Activated CD4-positive, alpha-beta T cell treated with anti-CD3 and anti-CD28 coated beads for 36 hours (primary cell): ENCODE data around the gene ITGA2. TPM values are rescaled to one million over a fixed set of nuclear protein-coding genes. Genes with fewer than 3 reads are reported as not detected.

Source experiments
- ATAC-seq: fragments of 200-7000 bp; cut with Tn5 transposase; one replicate; pipeline ENCODE4 v1.10.0; 2021; ENCODE audit warnings: mild to moderate bottlenecking, moderate library complexity
- CTCF ChIA-PET: fragments of 350-600 bp; sonication (Branson Sonifier 250); formaldehyde crosslinking; loops from one replicate; lab custom pipeline; 2021; ENCODE audit warnings: antibody characterized with exemption; lab: Charles Lee
- POLR2A ChIA-PET: fragments of 350-600 bp; sonication (Branson Sonifier 250); formaldehyde crosslinking; loops from one replicate; lab custom pipeline; 2021; ENCODE audit warnings: antibody characterized with exemption, inconsistent platforms; lab: Charles Lee
- DNase-seq: peaks from one replicate; pipeline ENCODE4 v3.0.0-alpha.2; 2020
- H3K27ac Mint-ChIP-seq: one replicate; pipeline ENCODE4 v1.8.0; 2021; ENCODE audit warnings: mixed read lengths
- H3K27me3 Mint-ChIP-seq: one replicate; pipeline ENCODE4 v1.8.0; 2021; ENCODE audit warnings: mixed read lengths
- H3K36me3 Mint-ChIP-seq: one replicate; pipeline ENCODE4 v1.8.0; 2021; ENCODE audit warnings: low read depth, mixed read lengths
- H3K4me1 Mint-ChIP-seq: one replicate; pipeline ENCODE4 v1.8.0; 2021; ENCODE audit warnings: mixed read lengths
- H3K4me3 Mint-ChIP-seq: one replicate; pipeline ENCODE4 v1.8.0; 2021; ENCODE audit warnings: mild to moderate bottlenecking, moderate library complexity, mixed read lengths
- H3K9me3 Mint-ChIP-seq: one replicate; pipeline ENCODE4 v1.8.0; 2021; ENCODE audit warnings: low read depth, mixed read lengths
- intact Hi-C, 2 experiments: fragments of 100-400 bp; cut with DNase I in 1 of 2; cut with micrococcal nuclease in 1 of 2; formaldehyde crosslinking; loops; one replicate each; pipeline versions ENCODE4 v1.14.2 to v1.15.1; 2022 to 2024; cut with DNase I, micrococcal nuclease
- total RNA-seq, 2 experiments: library from RNA; stranded (reverse); gene quantifications; one replicate each; pipeline ENCODE4 v1.2.3, GENCODE V29; 2021

Gene ITGA2
- total RNA-seq, 2 experiments from 2014 or later, result 0.61 to 0.71 TPM

- ChIA-PET CTCF (interaction anchor here (0.8 kb wide), 1 partner anchor 90 kb away, joined by 3 read pairs; no protein-coding TSS in a partner anchor), POLR2A (no interaction called here)
- H3K36me3 Mint-ChIP-seq, result no peaks in the 10 kb centered on the region
- ATAC-seq, result peak; percentile 53
- intact Hi-C loops, result no loop called here
- no peaks in the 10 kb centered on the region for H3K9me3 Mint-ChIP-seq
- no peak overlapping the region for H3K27ac Mint-ChIP-seq
- peaks cover 7% of the 10 kb centered on the region for H3K27me3 Mint-ChIP-seq
- no peak overlapping the region for H3K4me3 Mint-ChIP-seq
- peaks cover 5% of the 10 kb centered on the region for H3K4me1 Mint-ChIP-seq
- DNase-seq, result no peak
Measured at GRCh38 chr5:52999344-52999949, 10.3 kb downstream of the ITGA2 start.

- H3K27me3 Mint-ChIP-seq, result peaks cover 9% of the 10 kb centered on the region
- no peaks in the 10 kb centered on the region for H3K36me3 Mint-ChIP-seq
- H3K4me3 Mint-ChIP-seq, result no peak overlapping the region
- ATAC-seq, result no peak
- intact Hi-C loops, result no loop called here
- CTCF ChIA-PET, result no interaction called here
- DNase-seq, result no peak
- POLR2A ChIA-PET, result no interaction called here
- H3K9me3 Mint-ChIP-seq, result no peaks in the 10 kb centered on the region
- peaks cover 16% of the 10 kb centered on the region for H3K4me1 Mint-ChIP-seq
- H3K27ac Mint-ChIP-seq, result no peak overlapping the region
Measured at GRCh38 chr5:53001541-53001940, 12.4 kb downstream of the ITGA2 start.

DNA sequence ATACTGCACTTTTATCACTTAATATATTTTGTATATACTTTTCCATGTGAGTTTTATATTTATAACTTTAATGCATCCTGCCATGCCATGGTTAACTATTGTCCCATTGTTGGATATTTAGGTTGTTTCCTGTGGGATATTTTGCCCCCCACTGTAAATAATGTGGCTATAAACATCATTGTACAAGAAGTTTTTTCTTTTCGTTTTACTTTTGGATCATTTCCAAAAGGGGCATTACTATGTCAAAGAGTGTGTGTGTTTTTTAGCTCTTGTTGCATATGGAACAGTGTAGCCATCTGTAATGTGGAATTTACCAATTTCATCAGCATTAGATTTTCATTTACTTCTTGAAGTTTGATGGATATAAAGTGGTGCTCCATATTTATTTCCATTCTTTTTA, 13.3 kb downstream of the ITGA2 start:
- no peak for DNase-seq
- H3K36me3 Mint-ChIP-seq, result no peaks in the 10 kb centered on the region
- H3K4me1 Mint-ChIP-seq, result peaks cover 25% of the 10 kb centered on the region
- no peak overlapping the region for H3K4me3 Mint-ChIP-seq
- no peak overlapping the region for H3K27ac Mint-ChIP-seq
- no peaks in the 10 kb centered on the region for H3K9me3 Mint-ChIP-seq
- peaks cover 6% of the 10 kb centered on the region for H3K27me3 Mint-ChIP-seq
- ATAC-seq, result no peak
- intact Hi-C loops, result no loop called here
- CTCF ChIA-PET, result interaction anchor here (0.6 to 1.0 kb wide), 4 partner anchors 13 to 93 kb away, joined by 3 read pairs; partner anchors contain the start of gene ITGA2
- POLR2A ChIA-PET, result no interaction called here

GRCh38 chr5:53003144-53003543, 14.0 kb downstream of the ITGA2 start:
- H3K9me3 Mint-ChIP-seq, result no peaks in the 10 kb centered on the region
- CTCF ChIA-PET, result interaction anchor here (0.6 to 1.0 kb wide), 4 partner anchors 14 to 92 kb away, joined by 3 read pairs; partner anchors contain the start of gene ITGA2
- intact Hi-C loops, result no loop called here
- H3K4me3 Mint-ChIP-seq, result no peak overlapping the region
- DNase-seq, result no peak
- no peak for ATAC-seq
- peaks cover 31% of the 10 kb centered on the region for H3K4me1 Mint-ChIP-seq
- no peak overlapping the region for H3K27ac Mint-ChIP-seq
- POLR2A ChIA-PET, result no interaction called here
- H3K36me3 Mint-ChIP-seq, result no peaks in the 10 kb centered on the region
- H3K27me3 Mint-ChIP-seq, result peaks cover 5% of the 10 kb centered on the region

DNA sequence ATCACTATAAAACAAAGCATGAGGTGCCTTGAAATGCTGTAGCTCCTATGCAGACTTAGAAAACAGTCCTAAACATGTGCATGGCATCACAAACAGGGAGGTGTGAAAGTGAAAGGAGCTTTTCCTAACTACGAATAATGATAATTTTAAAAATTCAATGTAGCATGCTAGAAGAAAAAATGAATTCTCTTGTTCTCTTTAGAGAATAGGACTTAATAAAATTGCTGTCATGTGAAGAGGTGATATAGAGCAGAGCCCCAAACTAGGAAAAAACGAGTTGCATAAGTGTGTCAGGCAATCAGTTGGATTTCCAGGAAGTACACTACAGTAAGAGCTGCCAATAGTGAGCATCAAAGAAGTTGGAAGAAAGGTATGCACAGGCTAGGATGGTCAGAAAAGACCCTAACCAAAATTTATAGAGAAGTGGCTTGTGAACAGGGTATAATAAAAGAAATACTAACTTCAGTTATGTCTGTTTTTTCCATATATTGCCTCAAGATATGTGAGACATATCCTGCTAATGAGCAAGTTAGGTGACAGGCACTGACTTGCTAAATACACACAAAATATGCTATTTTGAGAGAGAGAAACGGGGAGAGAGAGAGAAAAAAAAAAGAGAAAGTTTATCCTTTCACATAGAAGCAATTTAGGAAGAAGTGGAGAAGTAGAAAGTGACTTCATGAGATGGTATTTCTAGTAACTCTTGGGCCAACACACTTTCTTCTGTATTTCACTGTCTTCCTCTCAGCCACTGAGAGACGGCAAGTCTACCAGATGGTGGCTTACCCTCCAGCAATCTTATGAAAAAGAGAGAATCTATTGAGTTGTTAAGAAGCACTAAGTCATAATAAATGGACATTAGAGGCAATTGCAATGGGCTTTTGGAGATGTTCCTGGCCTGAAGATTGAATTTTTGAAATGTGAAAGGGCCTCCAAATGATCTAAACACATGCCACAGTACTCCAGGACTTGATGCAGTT, 18.0 kb downstream of the ITGA2 start:
- CTCF ChIA-PET, result no interaction called here
- Mint-ChIP-seq H3K4me1 (peaks cover 53% of the 10 kb centered on the region), H3K9me3 (no peaks in the 10 kb centered on the region), H3K36me3 (no peaks in the 10 kb centered on the region), H3K27me3 (peaks cover 8% of the 10 kb centered on the region), H3K27ac (no peak overlapping the region), H3K4me3 (no peak overlapping the region)
- intact Hi-C loops, result loop anchor here in 1 of 2 experiments (5.0 kb wide), 1 partner anchor 205 kb away; no protein-coding TSS in a partner anchor
- DNase-seq, result no peak
- POLR2A ChIA-PET, result no interaction called here
- ATAC-seq, result no peak

DNA sequence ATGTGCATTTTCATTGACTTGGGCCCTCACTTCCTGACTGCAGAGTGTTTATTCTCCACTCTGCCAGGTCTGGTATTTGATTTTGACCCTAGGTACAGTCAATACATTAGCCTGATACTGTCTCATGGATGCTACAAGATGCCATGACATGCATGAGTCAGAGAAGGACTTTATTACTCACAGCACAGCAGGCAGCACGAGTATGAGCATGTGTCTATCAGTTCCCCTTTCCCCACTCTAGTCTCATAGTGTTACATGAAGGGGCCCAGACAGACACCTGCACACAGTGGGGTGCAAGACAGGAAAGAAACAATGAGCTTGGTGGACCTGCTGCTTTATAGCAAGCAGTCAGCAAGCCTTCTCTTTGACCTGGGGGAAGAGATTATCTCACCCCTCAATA, 19.6 kb downstream of the ITGA2 start:
- Mint-ChIP-seq H3K27ac (peak overlapping the region; percentile 39), H3K4me1 (peaks cover 53% of the 10 kb centered on the region), H3K9me3 (no peaks in the 10 kb centered on the region), H3K4me3 (no peak overlapping the region), H3K27me3 (peaks cover 10% of the 10 kb centered on the region), H3K36me3 (no peaks in the 10 kb centered on the region)
- ATAC-seq (peak; percentile 92), DNase-seq (peak; percentile 65)
- CTCF ChIA-PET, result interaction anchor here (0.7 to 1.3 kb wide), 3 partner anchors 12 to 221 kb away, joined by 3 to 4 read pairs (median 3); partner anchors contain the start of genes ITGA1 and PELO
- POLR2A ChIA-PET, result interaction anchor here (0.6 kb wide), 1 partner anchor 23 kb away, joined by 6 read pairs; no protein-coding TSS in a partner anchor
- intact Hi-C loops, result loop anchor here (1.0 to 5.0 kb wide), 7 partner anchors 23 to 206 kb away; no protein-coding TSS in a partner anchor

DNA sequence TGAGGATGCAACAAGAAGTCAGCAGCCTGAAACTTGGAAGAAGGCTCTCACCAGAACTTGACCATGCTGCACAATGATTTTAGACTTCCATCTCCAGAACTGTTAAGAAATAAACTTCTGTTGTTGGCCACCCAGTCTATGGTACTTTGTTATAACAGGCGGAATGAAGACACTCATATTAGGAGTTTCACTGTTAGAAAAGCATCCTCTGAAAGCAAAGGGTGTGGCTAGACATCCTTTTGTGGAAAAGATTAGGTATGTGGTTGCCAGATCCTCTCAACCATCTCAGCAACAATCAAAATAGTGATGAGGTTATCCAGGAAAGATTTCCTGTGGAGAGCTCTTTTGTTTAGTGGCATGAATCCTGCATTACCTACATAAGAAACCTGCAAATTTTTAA, 20.7 kb downstream of the ITGA2 start:
- POLR2A ChIA-PET, result no interaction called here
- ATAC-seq (peak; percentile 45), DNase-seq (no peak)
- Mint-ChIP-seq H3K4me3 (no peak overlapping the region), H3K9me3 (no peaks in the 10 kb centered on the region), H3K36me3 (no peaks in the 10 kb centered on the region), H3K27ac (peak overlapping the region; percentile 53), H3K27me3 (peaks cover 16% of the 10 kb centered on the region), H3K4me1 (peaks cover 46% of the 10 kb centered on the region)
- CTCF ChIA-PET, result interaction anchor here (0.7 to 1.9 kb wide), 5 partner anchors 11 to 102 kb away, joined by 3 to 6 read pairs (median 3); no protein-coding TSS in a partner anchor
- intact Hi-C loops, result loop anchor here (1.0 to 5.0 kb wide), 4 partner anchors 21 to 208 kb away; no protein-coding TSS in a partner anchor

- intact Hi-C loops, result no loop called here
- no peak overlapping the region for H3K27ac Mint-ChIP-seq
- peaks cover 45% of the 10 kb centered on the region for H3K4me1 Mint-ChIP-seq
- H3K4me3 Mint-ChIP-seq, result no peak overlapping the region
- no peaks in the 10 kb centered on the region for H3K9me3 Mint-ChIP-seq
- ChIA-PET CTCF (interaction anchor here (0.7 to 1.9 kb wide), 2 partner anchors 20 to 103 kb away, joined by 3 to 6 read pairs; no protein-coding TSS in a partner anchor), POLR2A (no interaction called here)
- H3K27me3 Mint-ChIP-seq, result peaks cover 23% of the 10 kb centered on the region
- no peak for DNase-seq
- ATAC-seq, result no peak
- no peaks in the 10 kb centered on the region for H3K36me3 Mint-ChIP-seq
Measured at GRCh38 chr5:53010814-53011213, 21.7 kb downstream of the ITGA2 start.

DNA sequence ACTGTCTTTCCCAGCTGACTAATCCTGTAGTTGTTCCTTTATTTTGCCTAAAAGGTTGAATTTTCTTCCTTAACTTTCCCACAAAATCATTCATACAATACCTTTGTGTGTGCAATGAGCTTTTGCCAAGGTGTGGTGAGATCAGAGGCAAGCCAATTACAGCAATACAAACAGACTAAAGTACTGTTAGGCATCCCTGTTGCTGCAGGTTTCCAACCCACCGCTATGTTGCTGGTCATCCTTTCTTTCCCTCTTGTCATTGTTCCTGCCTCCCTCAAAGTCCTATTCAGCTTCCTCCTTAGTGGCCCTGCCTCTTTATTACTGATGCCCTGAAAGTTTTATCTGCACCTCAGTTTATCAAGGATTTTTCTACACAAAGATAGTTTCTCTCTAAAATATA, 22.1 kb downstream of the ITGA2 start:
- DNase-seq, result no peak
- intact Hi-C loops, result no loop called here
- ChIA-PET CTCF (no interaction called here), POLR2A (no interaction called here)
- Mint-ChIP-seq H3K27me3 (peaks cover 25% of the 10 kb centered on the region), H3K36me3 (no peaks in the 10 kb centered on the region), H3K4me3 (no peak overlapping the region), H3K4me1 (peaks cover 44% of the 10 kb centered on the region), H3K27ac (no peak overlapping the region), H3K9me3 (no peaks in the 10 kb centered on the region)
- ATAC-seq, result no peak

GRCh38 chr5:53013857-53014256, 24.7 kb downstream of the ITGA2 start:
- Mint-ChIP-seq H3K4me3 (no peak overlapping the region), H3K4me1 (peaks cover 20% of the 10 kb centered on the region), H3K27ac (no peak overlapping the region), H3K36me3 (no peaks in the 10 kb centered on the region), H3K27me3 (peaks cover 32% of the 10 kb centered on the region), H3K9me3 (no peaks in the 10 kb centered on the region)
- CTCF ChIA-PET, result interaction anchor here (1.4 to 1.7 kb wide), 2 partner anchors 10 to 21 kb away, joined by 5 to 7 read pairs; no protein-coding TSS in a partner anchor
- POLR2A ChIA-PET, result no interaction called here
- DNase-seq, result no peak
- no peak for ATAC-seq
- intact Hi-C loops, result no loop called here

- ATAC-seq (no peak), DNase-seq (no peak)
- intact Hi-C loops, result no loop called here
- Mint-ChIP-seq H3K27me3 (peaks cover 26% of the 10 kb centered on the region), H3K9me3 (no peaks in the 10 kb centered on the region), H3K27ac (no peak overlapping the region), H3K4me1 (peaks cover 5% of the 10 kb centered on the region), H3K36me3 (no peaks in the 10 kb centered on the region), H3K4me3 (no peak overlapping the region)
- ChIA-PET CTCF (no interaction called here), POLR2A (no interaction called here)
Measured at GRCh38 chr5:53017383-53017782, 28.2 kb downstream of the ITGA2 start.
